ENCODE data around the gene ANKRD60.

The ANKRD60 gene

DNA sequence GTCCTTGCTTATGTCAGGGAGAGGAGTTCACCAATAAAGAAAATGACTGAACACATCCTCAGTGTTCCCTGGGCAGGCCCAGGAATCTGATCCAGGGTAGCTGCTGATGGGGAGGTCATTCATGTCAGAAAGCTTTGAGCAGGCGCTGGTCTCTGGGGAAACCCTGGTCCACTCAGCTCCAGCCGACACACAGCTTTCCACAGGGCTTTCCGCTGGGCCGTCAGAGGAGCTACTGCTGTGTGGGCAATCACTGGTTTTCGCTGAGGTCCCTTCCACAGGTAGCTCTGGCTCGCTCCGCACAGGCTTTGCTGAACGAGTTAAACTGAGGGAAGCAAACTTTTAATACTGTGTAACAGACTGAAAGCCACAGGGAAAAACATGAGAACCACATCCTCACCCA lies 17.5 kb upstream of the ANKRD60 start:
- CTCF ChIA-PET, result interaction anchor here (1.2 to 7.0 kb wide), 6 partner anchors 11 to 202 kb away, joined by 3 to 72 read pairs (median 6); no protein-coding TSS in a partner anchor
- TF ChIP-seq CTCF (IDR thresholded peaks at IDR 0.05; ENCODE audit: insufficient read depth, low read length, missing control alignments), result no peak
- no peak overlapping the region for H3K4me3 ChIP-seq (ENCODE audit: low read depth, low read length)
- POLR2A ChIA-PET, result no interaction called here
- no peak for DNase-seq (ENCODE audit: low read depth, low spot score)

GRCh38 chr20:58245181-58245891 lies 16.9 kb upstream of the ANKRD60 start:
- DNase-seq (ENCODE audit: low read depth, low spot score), result no peak
- no peak for TF ChIP-seq CTCF (IDR thresholded peaks at IDR 0.05; ENCODE audit: insufficient read depth, low read length, missing control alignments)
- no peak overlapping the region for H3K4me3 ChIP-seq (ENCODE audit: low read depth, low read length)
- POLR2A ChIA-PET, result no interaction called here
- CTCF ChIA-PET, result interaction anchor here (0.8 to 7.0 kb wide), 7 partner anchors 10 to 606 kb away, joined by 3 to 72 read pairs (median 5); no protein-coding TSS in a partner anchor

DNA sequence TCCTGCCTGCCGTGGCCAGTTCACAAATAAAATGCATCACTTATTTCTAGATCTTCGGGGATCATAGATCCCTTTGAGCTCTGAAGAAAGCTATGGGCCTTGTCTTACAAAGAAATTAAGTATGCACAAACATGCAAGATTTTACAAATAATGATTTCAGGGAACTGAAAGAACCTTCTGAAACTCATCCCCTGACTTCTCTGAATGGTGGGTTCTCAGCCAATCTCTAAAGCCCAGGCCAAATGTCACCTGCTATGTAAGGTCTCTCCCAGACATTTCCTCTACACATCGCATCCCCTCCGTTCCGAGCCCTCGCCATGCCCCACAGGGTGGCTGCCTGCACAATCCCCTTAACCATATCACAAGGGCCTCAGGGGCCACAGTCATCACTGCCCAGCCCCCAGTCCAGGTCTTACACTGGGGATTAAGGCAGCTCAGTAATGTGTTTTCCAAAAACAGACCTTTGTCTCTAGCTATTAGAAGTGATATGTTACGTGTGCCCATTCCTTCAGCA lies 16.1 kb upstream of the ANKRD60 start:
- DNase-seq (ENCODE audit: low read depth, low spot score), result no peak
- TF ChIP-seq CTCF (IDR thresholded peaks at IDR 0.05; ENCODE audit: insufficient read depth, low read length, missing control alignments), result no peak
- ChIA-PET POLR2A (no interaction called here), CTCF (interaction anchor here (0.8 to 7.0 kb wide), 4 partner anchors 9 to 607 kb away, joined by 3 to 72 read pairs (median 18); no protein-coding TSS in a partner anchor)
- no peak overlapping the region for H3K4me3 ChIP-seq (ENCODE audit: low read depth, low read length)

DNA sequence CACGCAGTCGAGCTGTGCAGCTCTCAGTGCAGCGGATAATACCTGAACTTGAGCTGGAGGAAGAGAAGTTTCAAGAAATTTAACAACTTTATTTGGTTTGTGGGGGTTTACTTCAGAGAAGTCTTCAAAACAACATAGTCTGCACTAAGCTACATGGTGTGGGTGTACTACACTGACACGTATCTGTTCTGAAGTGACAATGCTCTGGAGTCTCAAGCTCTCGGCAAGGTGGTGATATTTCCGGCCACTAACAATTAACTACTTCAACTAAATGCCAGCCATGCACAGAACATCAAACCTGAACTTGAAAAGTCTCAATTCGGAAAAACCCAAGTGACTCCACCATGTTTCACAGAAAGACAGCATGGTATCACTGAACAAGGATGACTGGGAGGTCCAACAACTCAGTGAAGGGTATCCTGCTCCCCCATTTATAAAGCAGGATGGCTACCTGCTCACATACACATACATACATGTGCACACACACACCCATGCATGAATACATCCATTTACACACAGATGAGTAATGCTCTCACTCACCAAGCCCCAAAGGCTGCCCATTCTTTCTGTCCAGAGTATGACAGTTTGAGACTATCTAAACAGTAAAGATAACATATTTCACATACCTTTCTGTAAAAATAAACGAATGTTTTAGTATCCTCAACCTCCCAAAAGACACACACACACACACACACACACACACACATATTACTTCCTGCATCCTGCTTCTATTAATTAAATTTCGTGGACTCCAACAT lies 15.4 kb upstream of the ANKRD60 start:
- no peak for DNase-seq (ENCODE audit: low read depth, low spot score)
- no peak for TF ChIP-seq CTCF (IDR thresholded peaks at IDR 0.05; ENCODE audit: insufficient read depth, low read length, missing control alignments)
- H3K4me3 ChIP-seq (ENCODE audit: low read depth, low read length), result no peak overlapping the region
- POLR2A ChIA-PET, result no interaction called here
- CTCF ChIA-PET, result interaction anchor here (0.8 to 7.0 kb wide), 6 partner anchors 9 to 608 kb away, joined by 3 to 72 read pairs (median 4); no protein-coding TSS in a partner anchor

DNA sequence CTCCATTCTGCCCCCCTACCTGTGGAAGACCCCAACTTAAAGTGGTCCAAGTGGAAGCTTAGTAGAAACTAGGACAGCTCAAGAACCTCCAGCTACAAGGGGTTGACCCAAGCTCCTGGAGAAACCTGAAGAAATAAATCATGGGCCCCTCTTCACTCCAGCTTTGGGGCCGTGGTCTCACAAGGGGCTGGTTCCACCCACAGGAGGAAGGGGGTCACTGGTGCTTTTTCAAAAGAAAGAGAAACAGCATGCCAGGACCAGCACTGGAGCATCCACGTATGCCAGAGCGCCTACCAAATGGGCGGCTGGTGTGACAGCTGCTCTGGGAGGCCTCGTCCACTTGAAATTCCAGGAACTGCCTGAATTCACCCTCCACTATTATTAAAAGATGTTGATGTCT lies 14.4 kb upstream of the ANKRD60 start:
- POLR2A ChIA-PET, result no interaction called here
- no peak for TF ChIP-seq CTCF (IDR thresholded peaks at IDR 0.05; ENCODE audit: insufficient read depth, low read length, missing control alignments)
- CTCF ChIA-PET, result interaction anchor here (1.0 to 4.9 kb wide), 4 partner anchors 9 to 205 kb away, joined by 4 to 31 read pairs (median 4); no protein-coding TSS in a partner anchor

More for the DNA sequence above, 14.4 kb upstream of the ANKRD60 start:
- no peak overlapping the region for H3K4me3 ChIP-seq (ENCODE audit: low read depth, low read length)
- no peak for DNase-seq (ENCODE audit: low read depth, low spot score)
